GM21786 (cell line): ENCODE measurements around the gene YBEY.
"Not testable (repeated sequence)": the region's sequence is repeated elsewhere in the genome, so short reads cannot be mapped to it uniquely, and the experiment has no call there.

Experiments used
- ATAC-seq: cut with Tn5 transposase; IDR thresholded peaks from one replicate; pipeline ENCODE4 v1.9.1; 2021; ENCODE audit not compliant: unreplicated experiment

YBEY gene

GRCh38 chr21:46299167-46299566 is 13.0 kb downstream of the YBEY start:
- ATAC-seq, result no peak

DNA sequence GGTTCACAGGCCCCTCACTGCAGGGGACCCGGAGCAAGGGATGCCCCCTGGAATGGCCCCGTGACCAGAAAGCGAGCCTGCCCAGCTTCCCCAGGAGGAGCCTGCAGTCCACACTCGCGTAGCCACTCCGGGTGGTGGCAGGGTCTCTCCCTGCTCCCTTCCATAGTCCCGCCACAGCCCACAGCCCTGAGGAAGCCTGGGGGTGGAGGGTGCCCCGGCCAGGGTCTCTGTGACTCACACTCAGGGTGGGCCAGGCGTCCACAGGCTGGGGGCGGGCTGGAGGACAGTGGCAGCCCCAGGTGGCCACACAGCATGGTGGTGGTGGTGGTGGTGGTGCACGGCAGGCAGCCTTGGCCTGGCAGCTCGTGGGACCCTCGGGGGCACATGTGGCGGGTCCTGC is 15.6 kb downstream of the YBEY start:
- no peak for ATAC-seq

GRCh38 chr21:46304437-46304836 is 18.3 kb downstream of the YBEY start:
- no peak for ATAC-seq

DNA sequence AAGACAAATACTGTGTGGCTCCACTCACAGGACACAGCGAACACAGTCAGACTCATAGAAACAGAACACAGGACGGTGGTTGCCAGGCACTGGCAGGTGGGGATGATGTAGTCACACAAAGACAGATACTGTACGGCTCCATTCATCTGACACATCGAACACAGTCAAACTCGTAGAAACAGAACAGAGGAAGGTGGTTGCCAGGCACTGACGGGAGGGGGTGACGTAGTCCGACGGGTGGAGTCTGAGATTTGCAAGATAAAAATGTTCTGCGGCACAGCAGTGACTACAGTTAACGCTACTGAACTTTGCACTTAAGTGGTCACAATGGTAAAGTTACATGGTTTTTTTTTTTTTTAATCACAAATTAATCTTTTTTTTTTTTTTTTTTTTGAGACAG is 18.8 kb downstream of the YBEY start:
- ATAC-seq, result no peak

- ATAC-seq, result no peak
Measured at GRCh38 chr21:46307625-46308024, 21.5 kb downstream of the YBEY start.

GRCh38 chr21:46308431-46308830 is 22.3 kb downstream of the YBEY start:
- no peak for ATAC-seq

DNA sequence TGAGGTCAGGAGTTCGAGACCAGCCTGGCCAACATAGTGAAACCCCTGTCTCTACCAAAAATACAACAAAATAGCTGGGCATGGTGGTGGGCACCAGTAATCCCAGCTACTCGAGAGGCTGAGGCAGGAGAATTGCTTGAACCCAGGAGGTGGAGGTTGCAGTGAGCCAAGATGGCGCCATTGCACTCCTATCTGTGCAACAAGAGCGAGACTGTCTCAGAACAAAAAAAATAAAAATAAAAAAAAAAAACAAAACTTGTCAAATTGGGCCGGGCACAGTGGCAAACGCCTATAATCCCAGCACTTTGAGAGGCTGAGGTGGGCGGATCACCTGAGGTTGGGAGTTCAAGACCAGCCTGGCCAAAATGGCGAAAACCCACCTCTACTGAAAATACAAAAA is 24.1 kb downstream of the YBEY start:
- ATAC-seq, result not testable (repeated sequence)

DNA sequence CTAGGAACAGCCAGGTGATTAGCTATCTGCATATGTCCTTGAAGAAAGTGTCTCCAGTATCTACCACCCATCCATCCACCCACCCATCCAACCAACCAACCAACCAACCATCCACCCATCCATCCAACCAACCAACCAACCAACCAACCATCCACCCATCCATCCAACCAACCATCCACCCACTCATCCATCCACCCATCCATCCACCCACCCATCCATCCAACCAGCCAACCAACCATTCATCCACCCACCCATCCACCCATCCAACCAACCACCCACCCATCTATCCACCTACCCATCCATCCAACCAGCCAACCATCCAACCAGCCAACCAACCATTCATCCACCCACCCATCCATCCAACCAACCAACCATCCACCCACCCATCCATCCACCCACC is 25.4 kb downstream of the YBEY start:
- no peak for ATAC-seq

DNA sequence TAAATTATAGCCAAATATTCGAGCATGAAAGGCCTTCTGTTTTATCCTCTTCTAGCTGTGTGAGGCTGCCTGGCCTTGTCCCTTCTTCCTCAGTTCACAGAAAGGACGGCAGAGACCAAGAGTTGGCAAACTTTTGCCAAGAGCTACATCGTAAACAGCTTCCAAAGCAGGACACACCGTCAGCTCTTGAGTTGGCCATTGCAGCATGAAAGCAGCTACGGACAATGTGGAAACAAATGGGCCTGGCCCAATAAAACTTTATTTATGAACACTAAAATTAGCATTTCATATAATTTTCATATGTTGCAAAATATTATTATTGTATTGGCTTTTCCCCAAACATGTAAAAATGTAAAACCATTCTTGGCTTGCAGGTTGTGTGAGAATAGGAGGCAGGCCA is 26.8 kb downstream of the YBEY start:
- no peak for ATAC-seq

DNA sequence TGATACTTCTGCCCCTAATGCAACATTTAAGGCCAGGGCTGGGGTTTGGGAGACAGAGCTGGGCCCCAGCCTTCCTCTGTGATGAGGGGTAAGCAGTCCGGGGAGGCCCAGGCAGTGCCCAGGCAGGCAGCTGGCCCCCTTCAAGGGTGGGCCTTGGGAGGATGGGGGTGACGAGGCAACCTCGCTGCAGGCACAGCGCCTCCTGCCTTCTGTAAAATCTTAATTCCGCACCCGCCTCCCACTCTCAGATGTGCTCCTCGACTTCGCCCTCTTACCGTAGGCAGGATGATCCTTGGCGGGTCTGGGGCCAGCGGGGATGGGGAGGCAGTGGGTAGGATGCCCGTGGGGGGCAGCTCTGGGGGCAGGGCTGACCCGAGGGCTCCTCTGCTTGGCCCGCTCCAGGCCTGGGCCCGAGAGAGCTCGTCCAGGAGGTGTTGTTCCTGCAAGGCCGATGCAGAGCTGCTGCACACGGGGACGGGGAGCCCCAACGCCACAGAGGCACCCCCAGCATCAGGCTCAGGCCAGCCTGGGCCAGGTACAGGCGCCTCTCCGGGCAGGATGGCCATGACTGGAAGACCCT is 28.4 kb downstream of the YBEY start:
- no peak for ATAC-seq

GRCh38 chr21:46316708-46317324 is 30.7 kb downstream of the YBEY start:
- ATAC-seq, result no peak

DNA sequence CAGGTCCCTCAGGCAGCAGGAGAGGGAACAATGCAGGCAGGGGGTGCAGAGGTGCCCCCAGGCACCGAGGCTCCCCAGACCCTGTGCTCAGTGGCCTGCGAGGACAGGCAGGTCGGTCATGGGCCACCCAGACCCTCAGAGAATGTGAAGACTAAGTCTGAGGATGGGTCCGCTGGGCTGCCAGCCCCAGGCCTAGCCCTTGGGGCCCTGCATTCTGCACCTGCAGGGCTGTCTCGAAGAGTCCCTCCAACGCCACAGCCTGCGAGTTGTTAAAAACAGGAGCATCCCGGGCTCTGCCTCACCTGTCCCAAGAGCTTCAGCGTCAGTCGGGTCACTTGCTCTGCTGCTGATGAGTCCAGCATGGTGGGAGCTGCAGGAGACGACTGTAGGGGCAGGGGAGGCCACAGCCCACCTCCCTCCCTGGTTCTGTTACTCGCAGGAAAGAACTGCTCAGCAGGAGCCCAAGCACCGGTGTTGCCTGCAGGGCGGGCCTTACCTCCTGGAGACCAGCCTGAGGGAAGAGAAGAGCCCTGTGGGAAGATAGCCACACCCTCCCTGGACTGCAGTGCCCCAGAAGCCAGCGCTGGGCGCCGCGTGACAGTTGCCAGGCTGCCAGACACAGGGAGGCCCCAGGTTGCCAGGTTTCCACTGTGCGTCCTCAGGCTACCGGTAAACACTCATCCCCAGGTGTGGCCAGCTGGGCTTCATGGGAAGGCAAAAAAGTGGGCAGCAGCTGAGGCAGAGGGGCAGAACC is 31.7 kb downstream of the YBEY start:
- no peak for ATAC-seq

DNA sequence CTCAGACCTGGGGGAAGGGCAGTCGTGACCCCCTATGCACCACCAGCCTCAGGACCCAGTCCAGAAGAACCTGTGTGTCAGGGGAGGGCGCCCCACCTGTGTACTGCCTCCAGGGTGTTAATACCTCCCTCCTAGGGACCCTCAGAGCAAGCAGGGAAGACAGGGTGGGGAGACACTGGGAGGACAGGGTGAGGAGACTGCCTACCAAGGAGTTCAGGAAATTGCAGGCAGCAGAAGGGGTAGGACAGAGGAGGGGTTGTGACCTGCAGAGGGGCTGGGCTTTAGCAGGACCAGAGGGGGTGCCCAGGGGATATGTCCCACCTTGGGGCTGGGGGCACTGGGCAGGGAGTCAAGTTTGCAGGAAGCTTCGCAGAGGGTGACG is 32.3 kb downstream of the YBEY start:
- no peak for ATAC-seq

- no peak for ATAC-seq
Measured at GRCh38 chr21:46319186-46319585, 33.0 kb downstream of the YBEY start.

GRCh38 chr21:46320331-46320801 is 34.2 kb downstream of the YBEY start:
- ATAC-seq, result no peak

DNA sequence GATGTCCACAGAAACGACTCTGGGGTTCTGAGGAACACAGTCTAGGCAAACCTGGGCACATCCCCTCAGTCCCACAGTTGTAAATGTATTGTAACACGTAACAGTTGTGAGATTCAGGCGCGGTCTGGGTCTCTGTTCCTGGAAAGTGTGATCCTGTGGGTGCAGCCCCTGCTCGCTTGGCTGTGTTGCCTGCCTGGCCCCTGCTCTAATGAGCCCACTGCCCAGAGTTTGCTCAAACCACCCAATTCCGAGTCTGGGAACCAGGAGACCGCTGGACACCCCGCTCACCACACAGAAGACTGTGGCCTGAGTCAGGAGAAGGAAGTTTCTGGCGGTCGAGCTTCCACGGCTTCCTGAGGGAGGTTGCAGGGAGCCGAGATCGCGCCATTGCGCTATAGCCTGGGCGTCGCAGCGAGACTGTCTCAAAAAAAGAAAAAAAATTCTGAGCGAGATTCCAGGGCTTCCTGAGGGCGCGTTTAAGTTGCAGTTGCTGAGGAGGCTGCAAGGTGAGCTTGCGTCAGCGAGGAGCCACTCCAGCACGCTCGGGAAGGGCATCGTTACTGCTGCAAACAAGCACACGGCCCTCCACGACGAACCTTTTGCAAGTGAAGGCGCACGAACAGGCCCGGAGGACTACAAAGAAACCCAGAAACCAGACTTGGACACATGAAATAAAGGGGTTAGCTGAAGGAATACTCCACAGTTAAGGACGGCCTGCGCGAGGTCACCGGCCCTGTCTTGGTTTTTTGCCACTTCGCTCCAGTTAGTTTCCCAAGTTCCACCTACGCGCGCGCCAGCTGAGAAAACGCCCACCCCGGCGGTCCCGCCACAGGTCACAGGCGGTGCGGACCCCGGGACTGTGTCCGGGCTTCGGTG is 36.4 kb downstream of the YBEY start:
- ATAC-seq, result no peak

DNA sequence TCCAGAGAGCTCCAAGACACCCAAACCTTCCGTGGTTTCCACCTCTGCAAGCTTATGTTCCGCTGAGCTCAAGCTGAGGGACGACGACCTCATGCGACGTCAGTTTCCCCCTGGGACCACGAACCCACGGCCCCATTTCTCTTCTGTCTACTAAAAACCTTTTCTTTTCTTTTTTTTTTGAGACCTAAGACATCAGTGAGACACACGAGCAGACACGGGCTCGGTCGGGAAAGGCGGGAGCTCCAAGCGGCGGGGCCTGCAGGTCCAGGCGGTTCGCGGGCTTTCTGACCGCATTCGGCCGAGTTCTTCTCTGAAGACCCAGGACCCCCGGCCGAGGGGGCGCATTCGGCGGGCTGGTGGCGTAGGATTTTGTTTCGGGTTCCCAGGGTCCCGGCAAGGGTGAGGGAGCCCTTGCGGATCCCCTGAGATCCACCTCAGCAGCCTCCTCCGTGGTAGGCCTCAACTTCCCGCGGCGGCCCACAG is 37.1 kb downstream of the YBEY start:
- ATAC-seq, result peak; percentile 1

- ATAC-seq, result peak; percentile 79
Measured at GRCh38 chr21:46323710-46324389, 37.7 kb downstream of the YBEY start, which contains the start of the genes C21orf58 and PCNT. C21orf58 (minus strand) TSS chr21:46323870; CDS start chr21:46322738, 1,132 bp downstream. PCNT (plus strand) TSS chr21:46324156; CDS start chr21:46324229, 73 bp downstream.

DNA sequence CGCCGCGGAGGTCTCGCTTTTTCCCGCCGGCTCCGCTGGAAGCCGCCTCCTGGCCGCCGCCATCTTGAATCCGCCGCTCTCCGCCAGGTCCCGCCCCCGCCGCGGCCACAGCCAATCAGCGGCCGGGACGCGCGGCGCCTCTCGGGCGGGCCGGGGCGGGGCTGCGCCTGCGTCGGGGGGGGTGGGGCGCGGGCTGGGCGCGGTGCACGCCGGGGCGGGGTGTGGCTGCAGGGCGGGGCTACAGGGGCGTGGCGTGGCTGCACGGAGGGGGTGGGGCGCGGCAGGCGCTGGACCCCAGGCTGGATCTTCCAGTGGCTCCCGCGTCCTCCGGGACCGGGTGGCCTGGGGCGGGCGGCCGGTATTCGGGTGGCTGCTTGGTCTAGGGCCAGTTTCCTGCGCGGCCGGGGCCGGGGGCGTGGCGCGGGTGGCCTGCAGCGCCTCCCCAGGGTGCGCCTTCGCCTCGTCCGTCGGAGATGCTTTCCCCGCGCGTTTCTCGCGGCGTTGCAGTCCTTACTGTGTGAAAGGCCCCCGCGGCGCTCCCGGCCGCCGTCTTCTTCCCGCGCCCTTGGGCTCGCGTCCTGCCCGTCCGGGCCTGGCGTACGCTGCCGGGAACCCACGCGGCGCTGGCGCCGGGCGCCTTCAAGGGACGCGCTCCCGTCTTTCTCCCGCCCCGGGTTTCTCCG is 38.4 kb downstream of the YBEY start:
- peak; percentile 52 for ATAC-seq
